H1 (cell line): ENCODE data around the gene SNRPB. TPM values are rescaled to one million over a fixed set of nuclear protein-coding genes. Genes with fewer than 3 reads are reported as not detected.

ENCODE experiments used
- SIN3A ChIP-seq, 2 experiments: IDR thresholded peaks in 1 of 2; conservative IDR thresholded peaks in 1 of 2; 2 replicates each; pipeline ENCODE4 v1.6.1; 2011 to 2012; ENCODE audit warnings: low read length in 2 of 2, improper control_type of control experiment in 1 of 2, low read depth in 1 of 2, mild to moderate bottlenecking in 1 of 2
- polyA plus RNA-seq, 7 experiments: library from polyadenylated mRNA; depleted of rRNA in 3 of 7; stranded (reverse) in 5 of 7; unstranded in 2 of 7; fragments of >200 nt in 5 of 7; fragments of 200-250 nt in 2 of 7; gene quantifications; 1 replicate in 5 of 7; 2 replicates in 1 of 7; 4 replicates in 1 of 7; pipeline versions ENCODE4 v1.2.1 to v1.2.3, GENCODE V29; 2011 to 2013; ENCODE audit warnings: missing spikeins in 2 of 7, mixed read lengths in 2 of 7
- total RNA-seq: library from RNA; stranded (reverse); fragmentation: NEBNext Ultra II Directional; extraction: Animal tissue kit (Norgen Biotek cat#: 25700); gene quantifications from 2 replicates; pipeline ENCODE4 v1.2.1, GENCODE V29; 2021

Gene SNRPB
- total and polyA plus RNA-seq, 2 of the 8 experiments (the other 6 are each of a cell fraction or from before 2014, with no cell fraction given), result 507 to 589 TPM

DNA sequence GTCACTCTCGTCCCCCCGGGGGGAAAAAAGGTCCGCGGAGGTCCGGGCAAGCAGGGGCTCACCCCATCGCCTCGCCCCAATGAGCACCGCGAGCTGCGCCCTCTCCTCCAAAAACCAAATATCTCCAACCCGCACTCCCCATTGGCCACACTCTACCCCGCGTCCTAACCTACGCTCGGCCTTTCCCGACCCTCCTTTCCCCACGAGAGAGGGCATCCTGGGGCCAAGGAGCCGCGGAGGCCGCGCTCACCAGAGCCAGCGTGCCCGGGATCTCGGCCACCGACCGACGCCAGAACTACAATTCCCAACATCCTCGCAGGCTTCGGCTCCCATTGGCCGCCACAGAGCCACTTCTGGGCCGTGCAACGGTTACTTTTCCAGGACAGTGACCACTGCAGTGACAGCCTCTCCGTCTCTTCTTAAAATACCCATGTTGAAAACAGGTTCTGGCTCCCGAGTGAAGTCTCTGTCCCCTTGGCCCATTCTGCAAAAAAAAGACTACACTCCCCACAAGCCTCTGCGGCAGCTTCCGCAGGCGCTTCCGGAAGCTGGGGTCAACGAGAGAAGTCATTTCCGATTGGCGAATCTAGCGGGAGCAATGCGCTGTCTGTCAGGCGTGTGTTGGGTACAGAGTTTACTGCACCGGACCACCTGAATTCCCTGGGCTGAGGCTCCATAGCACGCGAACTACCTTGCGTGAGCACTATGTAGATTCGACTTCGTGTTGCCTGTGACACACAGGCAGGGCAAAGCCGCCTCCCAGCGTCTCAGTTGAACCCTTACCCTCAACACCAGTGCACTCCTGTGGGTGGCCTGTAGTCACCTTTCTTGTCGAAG, 38.3 kb upstream of the SNRPB start, which contains the start of gene ZNF343 (continued):
- TF ChIP-seq SIN3A (conservative IDR thresholded peaks at IDR 0.05 in 1 of 2, IDR thresholded peaks at IDR 0.05 in 1 of 2; ENCODE audit: low read depth in 1 of 2, low read length in 2 of 2), result peak in 1 of 2 experiments; percentile 79; a peak in 2 of 4 replicates
